Lower leg skin (tissue), 4 donors: ENCODE results near the gene ZNF561. TPM values are rescaled to one million over a fixed set of nuclear protein-coding genes. Genes with fewer than 3 reads are reported as not detected.
A peak's percentile ranks its signal among the peaks of the same experiment; 100 is the strongest.
"Not testable (repeated sequence)": the region's sequence is repeated elsewhere in the genome, so short reads cannot be mapped to it uniquely, and the experiment has no call there.

Source experiments
- DNase-seq, 2 donors: peaks; one replicate each; pipeline ENCODE4 v3.0.0-alpha.2; 2019; ENCODE audit warnings: low spot score in 2 of 2
- H3K4me3 ChIP-seq: fragments of 200-600 bp; sonication (generic); 2 replicates; pipeline ENCODE4 v1.5.1; 2017; ENCODE audit warnings: mild to moderate bottlenecking, low read depth; ENCODE audit not compliant: poor library complexity, severe bottlenecking
- POLR2A ChIP-seq, 2 donors: fragments of 450-650 bp; IDR thresholded peaks; one replicate each; pipeline ENCODE4 v1.6.1; 2016 to 2017; ENCODE audit warnings: antibody characterized with exemption in 2 of 2, mild to moderate bottlenecking in 1 of 2, moderate library complexity in 1 of 2
- WGBS, 2 donors: methylation state at CpG; one replicate each; pipeline ENCODE4 v1.1.5; 2018; 5-methylcytosine and 5-hydroxymethylcytosine counted together
- intact Hi-C: fragments of 100-400 bp; cut with DNase I; formaldehyde crosslinking; loops from one replicate; pipeline ENCODE4 v1.15.0; 2023; ENCODE audit warnings: low total_unique reads
- total RNA-seq, 4 donors: library from RNA; depleted of rRNA; stranded (reverse); fragments of >200 nt; gene quantifications; one replicate each; pipeline ENCODE4 v1.1.0, GENCODE V29; 2016
- TF ChIP-seq, protein P1 (sequence below), 3 donors: fragments of 450-650 bp; IDR thresholded peaks; one replicate each; pipeline ENCODE4 v1.5.1; 2016; ENCODE audit warnings: antibody characterized with exemption in 3 of 3, mild to moderate bottlenecking in 3 of 3, moderate library complexity in 2 of 3

ZNF561 gene
- total RNA-seq, 4 donors from 2014 or later, result 31.3 to 55.0 (median 40.7) TPM

DNA sequence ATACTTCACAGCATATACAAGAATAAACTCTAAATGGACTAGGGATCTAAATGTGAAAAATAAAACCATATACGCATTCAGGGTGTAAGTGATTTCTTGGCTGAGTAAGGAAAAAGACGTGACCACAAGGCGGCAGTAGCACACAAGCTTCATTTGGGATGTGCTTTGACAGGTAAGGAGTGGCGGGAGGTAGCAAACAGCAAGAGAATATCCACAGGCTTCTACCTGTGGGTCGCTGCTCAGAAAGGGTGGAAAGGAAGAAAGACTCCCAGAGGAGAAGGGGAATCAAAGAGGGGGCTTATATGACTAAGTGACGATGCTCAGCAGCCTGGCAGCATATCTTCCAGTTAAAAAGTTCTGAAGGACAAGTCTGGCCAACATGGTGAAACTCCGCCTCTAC lies 34.3 kb downstream of the ZNF561 start:
- 15 to 20% methylated on average over 7 of the region's 7 CpGs for WGBS, 2 donors
- peak; percentile 63 to 91 for DNase-seq
- H3K4me3 ChIP-seq, result no peak overlapping the region
- intact Hi-C loops, result no loop called here
- TF ChIP-seq POLR2A (IDR thresholded peaks at IDR 0.05), result no peak
- TF ChIP-seq, protein P1, sequence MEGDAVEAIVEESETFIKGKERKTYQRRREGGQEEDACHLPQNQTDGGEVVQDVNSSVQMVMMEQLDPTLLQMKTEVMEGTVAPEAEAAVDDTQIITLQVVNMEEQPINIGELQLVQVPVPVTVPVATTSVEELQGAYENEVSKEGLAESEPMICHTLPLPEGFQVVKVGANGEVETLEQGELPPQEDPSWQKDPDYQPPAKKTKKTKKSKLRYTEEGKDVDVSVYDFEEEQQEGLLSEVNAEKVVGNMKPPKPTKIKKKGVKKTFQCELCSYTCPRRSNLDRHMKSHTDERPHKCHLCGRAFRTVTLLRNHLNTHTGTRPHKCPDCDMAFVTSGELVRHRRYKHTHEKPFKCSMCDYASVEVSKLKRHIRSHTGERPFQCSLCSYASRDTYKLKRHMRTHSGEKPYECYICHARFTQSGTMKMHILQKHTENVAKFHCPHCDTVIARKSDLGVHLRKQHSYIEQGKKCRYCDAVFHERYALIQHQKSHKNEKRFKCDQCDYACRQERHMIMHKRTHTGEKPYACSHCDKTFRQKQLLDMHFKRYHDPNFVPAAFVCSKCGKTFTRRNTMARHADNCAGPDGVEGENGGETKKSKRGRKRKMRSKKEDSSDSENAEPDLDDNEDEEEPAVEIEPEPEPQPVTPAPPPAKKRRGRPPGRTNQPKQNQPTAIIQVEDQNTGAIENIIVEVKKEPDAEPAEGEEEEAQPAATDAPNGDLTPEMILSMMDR (IDR thresholded peaks at IDR 0.05), result no peak

GRCh38 chr19:9584073-9584833 lies 36.8 kb downstream of the ZNF561 start, which contains the start of gene ZNF121:
Gene ZNF121 (minus strand): TSS chr19:9584504. CDS start chr19:9568097, 16,407 bp downstream.
- peak; percentile 75 to 96 for DNase-seq
- WGBS, 2 donors, result 1% methylated on average over 47 to 48 of the region's 51 CpGs
- intact Hi-C loops, result no loop called here
- no peak for TF ChIP-seq POLR2A (IDR thresholded peaks at IDR 0.05)
- TF ChIP-seq, protein P1 (IDR thresholded peaks at IDR 0.05), result no peak
- H3K4me3 ChIP-seq, result peak within 1 kb of the TSS; percentile 85

DNA sequence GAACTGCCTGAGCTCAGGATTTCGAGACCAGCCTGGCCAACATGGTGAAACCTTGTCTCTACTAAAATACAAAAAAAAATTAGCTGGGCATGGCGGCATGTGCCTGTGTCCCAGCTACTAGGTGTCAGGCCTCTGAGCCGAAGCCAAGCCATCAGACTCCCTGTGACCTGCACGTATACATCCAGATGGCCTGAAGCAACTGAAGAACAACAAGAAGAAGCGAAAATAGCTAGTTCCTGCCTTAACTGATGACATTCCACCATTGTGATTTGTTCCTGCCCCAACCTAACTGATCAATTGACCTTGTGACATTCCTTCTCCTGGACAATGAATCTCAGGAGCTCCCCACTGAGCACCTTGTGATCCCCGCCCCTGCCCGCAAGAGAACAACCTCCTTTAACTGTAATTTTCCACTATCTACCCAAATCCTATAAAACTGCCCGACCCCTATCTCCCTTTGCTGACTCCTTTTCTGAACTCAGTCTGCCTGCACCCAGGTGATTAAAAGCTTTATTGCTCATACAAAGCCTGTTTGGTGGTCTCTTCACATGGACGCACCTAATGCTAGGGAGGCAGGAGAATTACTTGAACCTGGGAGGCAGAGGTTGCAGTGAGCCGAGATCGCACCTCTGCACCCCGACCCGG lies 38.8 kb downstream of the ZNF561 start:
- 91 to 93% methylated on average over 13 of the region's 13 CpGs for WGBS, 2 donors
- intact Hi-C loops, DNase-seq, H3K4me3 ChIP-seq: not testable (repeated sequence)

DNA sequence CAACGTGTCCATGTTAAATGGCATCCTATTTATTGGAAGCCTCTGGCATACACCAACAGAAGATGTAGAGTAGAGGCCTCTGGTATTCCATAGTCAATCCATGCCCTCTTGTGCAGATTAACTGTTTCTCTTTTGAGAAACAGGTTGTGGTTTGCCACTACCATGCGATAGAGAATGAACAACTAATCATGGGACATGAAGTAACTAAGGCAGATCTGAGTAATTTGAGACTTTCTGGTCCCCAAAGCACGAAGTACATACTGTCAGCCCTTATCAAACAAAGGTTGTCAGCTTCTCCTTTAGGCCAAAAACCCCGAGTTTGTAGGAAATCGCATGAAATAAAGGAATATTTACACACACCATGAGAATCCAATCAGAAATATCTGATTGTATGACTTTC lies 40.3 kb downstream of the ZNF561 start:
- intact Hi-C loops, result no loop called here
- TF ChIP-seq, protein P1 (IDR thresholded peaks at IDR 0.05), result no peak
- no peak for TF ChIP-seq POLR2A (IDR thresholded peaks at IDR 0.05)
- no peak overlapping the region for H3K4me3 ChIP-seq
- no peak for DNase-seq
- 89 to 96% methylated on average over 5 of the region's 5 CpGs for WGBS, 2 donors

DNA sequence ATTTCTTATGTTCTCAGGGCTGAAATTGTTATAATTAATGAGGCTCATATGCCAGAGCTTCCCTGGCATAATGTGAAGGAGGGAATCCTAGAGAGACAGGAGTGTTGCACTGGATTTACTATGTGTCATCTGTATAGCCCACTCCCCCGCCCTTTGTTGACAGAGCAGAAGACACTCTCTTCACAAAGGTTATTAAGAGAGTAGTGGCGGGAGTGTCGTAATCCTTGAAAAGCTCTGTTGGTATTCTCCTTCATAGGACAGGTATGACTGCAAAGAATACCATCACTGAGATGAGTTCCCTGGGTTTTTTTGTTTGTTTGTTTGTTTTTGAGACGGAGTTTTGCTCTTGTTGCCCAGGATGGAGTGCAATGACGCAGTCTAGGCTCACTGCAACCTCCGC lies 50.8 kb downstream of the ZNF561 start:
- DNase-seq, result no peak
- TF ChIP-seq, protein P1 (IDR thresholded peaks at IDR 0.05), result no peak
- TF ChIP-seq POLR2A (IDR thresholded peaks at IDR 0.05), result no peak
- intact Hi-C loops, result no loop called here
- no peak overlapping the region for H3K4me3 ChIP-seq
- WGBS, 2 donors, result 97 to 98% methylated on average over 6 of the region's 6 CpGs

- TF ChIP-seq POLR2A (IDR thresholded peaks at IDR 0.05), result no peak
- TF ChIP-seq, protein P1 (IDR thresholded peaks at IDR 0.05), result no peak
- WGBS, 2 donors, result 95 to 96% methylated on average over 1 of the region's 1 CpG
- H3K4me3 ChIP-seq, result no peak overlapping the region
- DNase-seq, result no peak
- intact Hi-C loops, result loop anchor here (1.0 kb wide), 1 partner anchor 25 kb away; no protein-coding TSS in a partner anchor
Measured at GRCh38 chr19:9566729-9567128, 54.3 kb downstream of the ZNF561 start.
